HPDE6-E6E7 (cell line): Measurements from ENCODE around the gene SCARB2.

ENCODE experiments used
- DNase-seq: peaks from one replicate; pipeline ENCODE4 v3.0.0; 2011; ENCODE audit warnings: missing footprints; ENCODE audit errors: extremely low spot score

SCARB2 gene

DNA sequence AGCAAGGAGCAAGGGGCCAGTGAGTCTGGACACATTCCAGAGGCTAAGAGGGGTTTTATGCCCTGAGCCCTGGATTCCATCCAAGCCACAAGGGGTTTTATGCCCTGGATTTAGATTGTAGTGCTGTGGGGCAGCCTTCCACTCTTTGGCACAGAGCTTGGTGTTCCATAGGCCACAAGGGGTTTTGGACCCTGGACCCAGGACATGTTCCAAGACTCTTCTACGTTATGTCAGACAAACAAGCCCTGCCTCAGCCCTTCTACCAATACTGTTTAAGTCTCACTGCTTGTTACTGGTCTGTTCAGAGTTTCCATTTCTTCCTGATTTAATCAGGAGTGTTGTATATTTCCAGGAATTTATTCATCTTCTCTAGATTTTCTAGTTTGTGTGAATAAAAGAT lies 12.8 kb upstream of the SCARB2 start:
- DNase-seq = no peak

- no peak for DNase-seq
Measured at GRCh38 chr4:76224171-76224570, 10.5 kb upstream of the SCARB2 start.

- DNase-seq = no peak
Measured at GRCh38 chr4:76219299-76220055, 5.9 kb upstream of the SCARB2 start.

DNA sequence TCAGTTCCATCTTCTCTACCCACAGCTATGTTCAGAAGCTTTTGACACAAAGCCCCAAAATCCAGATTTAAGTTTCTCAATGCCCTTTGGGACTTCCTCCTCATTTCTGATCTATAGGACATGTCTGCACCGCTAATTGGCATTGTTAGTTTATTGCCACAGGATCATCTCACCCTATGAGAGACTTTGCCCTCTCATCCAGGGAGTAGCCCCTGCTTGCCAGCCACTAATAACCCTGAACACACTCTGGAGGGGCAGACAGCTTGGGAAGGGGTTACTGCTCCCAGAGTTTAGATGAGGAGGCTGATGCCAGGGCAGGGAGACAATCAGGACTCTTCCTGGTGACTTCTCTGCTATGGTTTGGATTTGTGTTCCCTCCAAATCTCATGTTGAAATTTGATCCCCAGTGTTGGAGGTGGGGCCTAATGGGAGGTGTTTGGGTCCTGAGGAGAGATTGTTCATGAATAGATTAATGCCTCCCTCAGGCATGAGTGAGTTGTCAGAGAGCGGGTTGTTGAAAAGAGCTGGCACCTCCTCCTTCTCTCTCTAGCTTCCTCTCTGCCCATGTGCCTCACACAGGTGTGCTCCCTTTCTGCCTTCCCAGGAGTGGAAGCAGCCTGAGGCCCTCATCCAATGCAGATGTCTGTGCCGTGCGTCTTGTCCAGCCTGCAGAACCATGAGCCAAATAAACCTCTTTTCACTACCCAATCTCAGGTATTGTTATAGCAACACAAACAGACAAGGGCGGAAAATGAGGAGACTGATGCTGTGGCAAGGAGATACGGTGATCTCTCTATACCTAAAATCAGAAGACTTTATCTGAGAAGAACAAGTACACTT lies 3.6 kb upstream of the SCARB2 start:
- no peak for DNase-seq

DNA sequence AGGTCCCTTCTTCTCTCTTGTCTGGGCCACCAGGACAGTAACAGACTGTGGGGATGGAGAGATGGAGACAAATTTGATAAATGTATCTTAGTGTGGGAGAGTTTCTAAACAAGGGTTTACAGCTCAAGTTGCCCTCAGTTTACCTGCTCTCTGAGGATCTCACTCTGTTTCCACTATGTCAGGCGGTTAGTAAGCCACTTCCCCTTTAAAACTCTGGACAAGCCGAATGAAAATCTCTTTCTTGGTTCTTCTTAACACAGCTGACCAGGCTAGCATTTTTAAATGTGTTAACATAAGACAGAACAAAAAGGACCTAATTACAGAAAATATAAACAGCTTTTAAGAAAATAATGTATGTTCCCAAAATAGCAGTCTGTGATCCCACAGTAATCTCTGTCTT lies 2.9 kb upstream of the SCARB2 start:
- no peak for DNase-seq

DNA sequence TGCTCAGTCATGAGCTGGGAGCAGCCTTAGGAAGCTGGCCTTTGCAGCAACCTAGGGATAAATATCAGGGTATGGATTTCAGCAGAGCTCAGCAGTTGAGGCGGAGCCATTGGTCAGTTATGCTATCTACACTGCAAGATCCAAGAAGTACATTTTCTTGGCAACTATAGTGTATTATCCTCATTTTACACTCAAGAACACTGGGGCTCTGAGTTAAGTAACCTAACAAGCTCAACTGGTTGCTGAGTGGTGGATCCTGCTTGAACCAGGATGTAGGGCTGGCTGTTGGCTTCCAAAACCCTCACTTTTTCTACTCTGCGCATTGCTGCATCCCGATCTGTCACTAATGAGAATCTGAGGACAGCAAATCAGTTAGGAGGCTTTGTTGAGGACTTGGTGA lies 1.5 kb upstream of the SCARB2 start:
- no peak for DNase-seq

DNA sequence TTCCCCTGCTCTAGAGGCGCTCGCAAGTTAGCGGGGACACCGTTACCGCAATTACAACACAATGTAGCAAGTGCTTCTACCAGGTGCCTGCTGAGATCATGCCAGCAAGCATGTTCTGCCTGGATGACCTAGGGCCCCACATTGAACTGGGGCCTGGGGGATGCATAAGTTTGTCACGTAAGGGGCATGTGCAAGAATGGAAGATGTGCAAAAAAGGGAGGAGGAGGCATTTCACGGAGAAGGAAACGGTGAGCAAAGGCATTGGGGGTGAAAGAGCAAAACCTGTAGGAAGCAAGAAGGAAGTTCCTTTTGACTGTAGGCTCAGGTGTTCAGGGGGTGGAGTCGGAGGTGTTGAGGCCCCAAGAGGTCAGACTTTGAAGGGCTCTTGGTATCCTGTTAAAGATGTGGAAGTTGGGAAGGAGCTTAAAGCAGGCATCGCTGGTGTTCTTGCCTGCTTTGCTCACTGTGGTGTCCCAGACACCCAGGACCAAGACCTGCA lies 602 bp upstream of the SCARB2 start:
- no peak for DNase-seq

GRCh38 chr4:76212851-76213414 lies 691 bp downstream of the SCARB2 start:
- DNase-seq = no peak

DNA sequence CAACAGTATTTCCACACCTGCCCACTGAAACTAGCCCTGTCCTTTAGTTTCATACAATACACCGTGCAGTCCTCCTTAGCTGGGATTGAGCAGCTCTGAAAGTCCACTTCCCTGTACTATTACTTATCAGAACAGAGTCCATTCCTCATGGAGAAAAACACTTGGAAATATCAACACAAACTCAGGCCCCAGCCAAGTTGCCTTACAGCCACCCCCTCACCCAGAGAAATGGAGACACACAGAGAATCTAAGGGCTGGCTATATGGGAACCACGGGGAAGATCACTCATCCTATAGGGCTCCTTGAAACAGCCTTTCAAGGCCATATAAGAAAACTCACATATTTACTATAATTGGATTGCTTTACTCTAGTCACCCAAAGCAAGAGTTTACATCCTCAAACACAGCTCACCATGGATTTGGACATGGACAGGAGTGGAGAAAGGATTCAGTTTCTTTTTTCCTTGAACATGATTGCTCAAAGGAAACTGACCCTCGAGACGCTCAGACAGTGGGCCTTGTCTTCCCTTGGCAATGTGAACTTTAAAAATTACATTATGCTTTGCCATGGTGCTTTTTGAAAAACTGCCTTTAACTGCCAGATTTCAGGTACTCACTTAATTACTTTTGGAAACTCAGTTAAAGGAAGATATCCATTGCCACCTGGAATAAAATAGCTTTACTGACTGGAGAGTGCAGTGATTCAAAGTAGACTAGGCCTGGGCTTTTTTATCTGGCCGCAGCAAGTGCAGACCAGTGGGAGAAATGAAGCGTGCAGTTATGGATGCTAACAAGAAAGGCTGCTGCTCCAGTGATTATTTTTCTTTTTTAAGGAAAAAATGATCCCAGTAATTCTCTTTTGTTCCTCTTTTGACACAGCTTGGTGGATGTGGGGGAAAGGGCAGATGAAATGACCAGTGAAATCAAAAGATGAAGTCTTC lies 1.6 kb downstream of the SCARB2 start:
- DNase-seq = no peak

- no peak for DNase-seq
Measured at GRCh38 chr4:76210452-76210851, 3.2 kb downstream of the SCARB2 start.

DNA sequence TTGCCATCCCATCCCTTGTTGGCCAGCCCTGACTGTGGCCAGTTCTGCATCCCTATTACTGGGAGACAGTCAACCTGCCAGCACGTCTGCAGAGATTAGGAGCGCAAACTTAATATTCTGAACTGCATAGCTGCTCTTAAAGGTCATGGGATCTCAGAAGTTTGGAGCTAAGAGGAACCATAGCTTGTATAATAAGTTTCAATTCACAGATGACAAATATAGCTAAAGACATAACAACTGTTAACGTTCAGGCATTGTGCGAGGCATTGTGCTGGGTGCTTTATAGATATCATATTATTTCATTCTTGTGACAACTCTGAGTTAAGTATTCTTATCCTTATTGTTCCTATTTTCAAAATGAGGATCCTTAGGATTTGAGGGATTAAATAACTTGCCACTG lies 3.7 kb downstream of the SCARB2 start:
- DNase-seq = no peak

GRCh38 chr4:76208005-76208765 lies 5.4 kb downstream of the SCARB2 start:
- peak; percentile 58 for DNase-seq

DNA sequence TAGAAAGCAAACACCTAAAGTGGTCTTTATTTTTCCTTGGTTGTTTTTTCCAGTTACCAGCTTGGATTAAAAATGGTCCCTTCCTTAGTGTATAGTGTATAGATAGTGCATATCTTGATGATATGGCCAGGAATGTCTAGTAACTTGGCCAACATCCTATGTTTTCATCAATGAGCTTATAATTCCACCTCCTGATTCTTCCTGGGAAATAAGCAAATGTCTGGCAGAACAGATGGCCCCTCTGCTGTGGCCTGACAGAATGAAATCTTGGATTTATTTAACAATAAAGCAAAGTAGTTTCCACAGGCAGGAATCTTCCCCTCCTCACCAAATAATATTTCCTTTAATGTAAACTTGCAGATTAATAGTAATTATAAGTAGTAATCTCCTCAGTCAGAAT lies 6.1 kb downstream of the SCARB2 start:
- DNase-seq = no peak

DNA sequence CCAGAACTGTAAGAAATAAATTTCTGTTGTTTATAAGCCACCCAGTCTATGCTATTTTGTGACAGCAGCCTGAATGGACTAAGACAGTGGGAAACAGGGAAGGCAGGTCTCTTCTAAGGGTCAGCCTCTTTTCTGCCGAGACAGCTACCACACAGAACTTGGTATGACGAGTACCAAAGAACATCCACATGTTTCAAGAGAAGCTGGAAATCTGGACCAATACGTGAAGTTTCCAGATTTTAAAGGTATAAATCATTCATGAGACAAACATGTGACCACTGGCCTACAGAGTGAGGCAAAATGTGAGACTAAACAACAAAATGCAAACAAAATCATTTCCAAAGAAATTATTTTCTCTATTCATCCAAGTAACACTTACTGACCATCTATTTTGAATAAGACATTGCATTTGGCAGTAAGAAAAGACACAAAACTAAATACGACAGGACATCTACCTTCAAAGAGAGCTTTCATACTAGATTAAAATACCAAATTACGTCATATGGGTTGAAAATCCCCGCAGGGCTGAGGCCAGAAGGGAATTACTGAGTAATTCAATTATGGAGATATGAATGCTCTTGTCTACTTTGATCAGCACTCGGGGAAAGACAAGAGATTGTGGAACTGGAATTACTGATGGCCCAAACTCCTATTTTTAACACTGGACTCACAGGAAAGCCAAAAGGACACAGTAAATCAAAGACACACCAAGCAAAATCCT lies 7.2 kb downstream of the SCARB2 start:
- no peak for DNase-seq

GRCh38 chr4:76205476-76205875 lies 8.1 kb downstream of the SCARB2 start:
- DNase-seq = no peak

DNA sequence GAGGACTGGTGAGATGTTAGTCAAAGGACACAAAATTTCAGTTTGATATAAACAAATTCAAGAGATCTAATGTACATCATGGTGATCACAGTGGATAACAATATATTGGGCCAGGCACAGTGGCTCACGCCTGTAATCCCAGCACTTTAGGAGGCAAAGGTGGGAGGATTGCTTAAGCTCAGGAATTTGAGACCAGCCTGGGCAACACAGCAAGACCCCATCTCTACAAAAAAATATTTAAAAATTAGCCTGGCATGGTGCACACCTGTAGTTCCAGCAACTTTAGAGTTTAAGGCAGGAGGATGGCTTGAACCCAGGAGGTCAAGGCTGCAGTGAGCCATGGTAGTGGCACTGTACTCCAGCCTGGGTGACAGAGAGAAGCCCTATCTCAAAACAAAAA lies 8.7 kb downstream of the SCARB2 start:
- no peak for DNase-seq

DNA sequence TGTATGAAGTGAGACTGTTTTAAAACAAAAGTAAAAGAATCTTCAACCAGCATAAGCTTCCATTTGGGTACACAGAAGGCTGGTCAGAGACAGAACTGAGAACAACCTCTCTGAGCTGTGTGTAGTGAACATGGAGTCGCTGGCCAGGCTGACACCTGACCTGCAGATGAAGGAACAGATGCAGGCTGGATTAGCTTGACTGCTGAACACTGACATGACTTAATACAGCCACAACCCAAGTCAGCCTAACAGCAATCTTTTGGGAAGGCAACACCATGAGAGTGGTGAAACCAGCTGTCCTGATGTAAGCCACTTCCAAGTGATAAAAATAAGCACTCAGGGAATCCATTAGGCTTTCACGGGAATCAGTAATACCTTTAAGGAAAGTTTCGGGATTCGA lies 10.1 kb downstream of the SCARB2 start:
- DNase-seq = no peak

DNA sequence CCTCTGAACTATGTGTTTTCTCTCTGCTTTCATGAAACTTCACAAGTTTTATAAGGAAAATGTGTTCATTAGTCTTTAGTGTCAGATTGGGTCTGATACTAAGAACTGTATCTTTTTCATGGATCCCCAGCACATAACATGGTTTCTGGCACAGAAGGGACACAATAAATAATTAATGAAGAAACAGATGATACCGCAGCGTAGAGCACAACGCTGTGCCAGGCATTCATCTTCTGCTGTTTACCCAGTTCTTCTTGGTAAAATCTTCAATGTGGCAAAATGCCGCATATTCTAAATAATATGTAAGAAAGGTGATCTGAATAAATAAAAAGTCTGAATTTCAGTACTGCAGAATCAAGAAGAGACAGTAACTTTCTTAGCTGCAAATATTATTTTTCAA lies 12.3 kb downstream of the SCARB2 start:
- no peak for DNase-seq

- DNase-seq = no peak
Measured at GRCh38 chr4:76200771-76201231, 12.8 kb downstream of the SCARB2 start.

DNA sequence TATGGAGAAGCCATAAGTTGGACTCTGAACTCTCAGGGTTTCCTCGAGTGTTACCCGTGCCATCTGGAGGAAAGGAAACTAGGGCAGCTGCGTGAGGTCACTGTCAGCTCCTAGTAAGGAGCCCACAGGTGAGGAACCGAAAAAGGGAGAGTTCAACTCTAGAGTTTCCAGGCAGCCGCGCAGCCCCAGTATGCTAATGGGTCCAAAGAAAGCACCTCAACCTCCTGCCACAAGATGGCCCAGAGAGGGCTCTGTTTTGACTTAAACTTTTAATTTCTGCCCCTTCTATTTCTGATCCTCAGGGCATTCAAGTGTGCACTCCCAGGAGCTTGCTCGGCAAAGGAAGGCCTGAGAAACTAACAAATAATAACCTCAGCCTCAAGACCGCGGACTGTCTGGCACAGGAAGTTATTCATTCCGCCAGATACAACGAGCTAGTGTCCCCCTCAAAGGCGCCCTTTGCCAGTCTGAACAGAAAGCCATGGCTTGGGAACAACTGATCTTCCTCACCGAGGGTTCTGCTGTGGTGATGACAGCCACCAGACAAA lies 13.9 kb downstream of the SCARB2 start:
- DNase-seq = no peak
